NB4 (cell line): ENCODE results near the gene OR52N4.

Source experiments
- CTCF ChIP-seq: IDR thresholded peaks from one replicate; pipeline ENCODE4 v1.5.1; 2012; ENCODE audit warnings: low read depth, low read length
- POLR2A ChIP-seq: IDR thresholded peaks from 2 replicates; pipeline ENCODE4 v1.6.1; 2011; ENCODE audit warnings: mild to moderate bottlenecking; ENCODE audit not compliant: insufficient read length; ENCODE audit errors: extremely low read depth
- TF ChIP-seq, protein P1 (sequence below): IDR thresholded peaks from 2 replicates; pipeline ENCODE4 v1.6.1; 2011; ENCODE audit warnings: low read depth, low read length

DNA sequence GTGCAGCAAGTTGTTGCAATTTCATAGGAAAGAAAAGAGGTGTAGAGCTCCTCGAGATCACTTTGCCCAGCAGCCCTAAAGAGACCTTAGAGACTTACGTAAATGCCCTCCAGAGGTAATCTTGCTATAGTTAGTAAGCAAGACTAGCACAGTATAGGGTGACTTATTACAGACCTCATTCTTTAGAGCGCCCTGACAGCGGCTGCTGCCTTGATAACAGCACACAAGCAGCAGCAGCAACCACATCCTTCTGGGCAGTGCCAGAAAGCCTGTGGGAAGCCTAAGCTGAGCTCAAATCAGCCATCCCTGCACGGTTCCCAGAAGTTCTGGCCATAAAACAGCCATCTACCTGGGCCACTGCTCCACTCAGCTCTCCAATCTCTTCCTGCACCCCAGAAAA, 40.3 kb upstream of the OR52N4 start:
- TF ChIP-seq CTCF (no peak), POLR2A (no peak)
- TF ChIP-seq, protein P1, sequence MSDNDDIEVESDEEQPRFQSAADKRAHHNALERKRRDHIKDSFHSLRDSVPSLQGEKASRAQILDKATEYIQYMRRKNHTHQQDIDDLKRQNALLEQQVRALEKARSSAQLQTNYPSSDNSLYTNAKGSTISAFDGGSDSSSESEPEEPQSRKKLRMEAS, result no peak
